H1 (cell line): ENCODE results near the gene GNG12. TPM values are rescaled to one million over a fixed set of nuclear protein-coding genes. Genes with fewer than 3 reads are reported as not detected.

Experiments
- ASH2L ChIP-seq: fragments of 200-600, 300-600 bp; sonication (generic); IDR thresholded peaks from one replicate; pipeline ENCODE4 v1.7.1; 2017; ENCODE audit warnings: low read length
- EGR1 ChIP-seq: IDR thresholded peaks from 2 replicates; pipeline ENCODE4 v1.6.1; 2011; ENCODE audit warnings: low read depth, low read length, borderline replicate concordance
- HDAC2 ChIP-seq, 2 experiments: fragments of 300-600 bp in 1 of 2; sonication (generic) in 1 of 2; IDR thresholded peaks; 2 replicates each; pipeline ENCODE4 v1.6.1; 2011 to 2012; ENCODE audit warnings: low read depth in 2 of 2, low read length in 2 of 2, mild to moderate bottlenecking in 2 of 2, moderate library complexity in 2 of 2, borderline replicate concordance in 1 of 2, inconsistent platforms in 1 of 2
- MAFK ChIP-seq: IDR thresholded peaks from 2 replicates; pipeline ENCODE4 v1.6.1; 2012; ENCODE audit warnings: low read depth, mild to moderate bottlenecking, improper control_type of control experiment, low read length
- PHF8 ChIP-seq: fragments of 200-600 bp; sonication (generic); conservative IDR thresholded peaks from 2 replicates; pipeline ENCODE4 v1.7.1; 2012; ENCODE audit warnings: low read depth, mild to moderate bottlenecking, inconsistent platforms, low read length, moderate library complexity
- POLR2AphosphoS5 ChIP-seq: IDR thresholded peaks from 2 replicates; pipeline ENCODE4 v1.6.1; 2011; ENCODE audit warnings: low read depth, low read length
- SIN3A ChIP-seq, 2 experiments: IDR thresholded peaks in 1 of 2; conservative IDR thresholded peaks in 1 of 2; 2 replicates each; pipeline ENCODE4 v1.6.1; 2011 to 2012; ENCODE audit warnings: low read length in 2 of 2, improper control_type of control experiment in 1 of 2, low read depth in 1 of 2, mild to moderate bottlenecking in 1 of 2
- polyA plus RNA-seq, 7 experiments: library from polyadenylated mRNA; depleted of rRNA in 3 of 7; stranded (reverse) in 5 of 7; unstranded in 2 of 7; fragments of >200 nt in 5 of 7; fragments of 200-250 nt in 2 of 7; gene quantifications; 1 replicate in 5 of 7; 2 replicates in 1 of 7; 4 replicates in 1 of 7; pipeline versions ENCODE4 v1.2.1 to v1.2.3, GENCODE V29; 2011 to 2013; ENCODE audit warnings: missing spikeins in 2 of 7, mixed read lengths in 2 of 7
- total RNA-seq: library from RNA; stranded (reverse); fragmentation: NEBNext Ultra II Directional; extraction: Animal tissue kit (Norgen Biotek cat#: 25700); gene quantifications from 2 replicates; pipeline ENCODE4 v1.2.1, GENCODE V29; 2021
- TF ChIP-seq, protein P1 (sequence below): fragments of 300-600 bp; sonication (generic); IDR thresholded peaks from 2 replicates; pipeline ENCODE4 v1.7.1; 2012; ENCODE audit warnings: low read length, moderate library complexity, mild to moderate bottlenecking, inconsistent platforms; ENCODE audit not compliant: insufficient replicate concordance

The GNG12 gene
- total and polyA plus RNA-seq, 2 of the 8 experiments (the other 6 are each of a cell fraction or from before 2014, with no cell fraction given) = 11.4 to 35.8 TPM

DNA sequence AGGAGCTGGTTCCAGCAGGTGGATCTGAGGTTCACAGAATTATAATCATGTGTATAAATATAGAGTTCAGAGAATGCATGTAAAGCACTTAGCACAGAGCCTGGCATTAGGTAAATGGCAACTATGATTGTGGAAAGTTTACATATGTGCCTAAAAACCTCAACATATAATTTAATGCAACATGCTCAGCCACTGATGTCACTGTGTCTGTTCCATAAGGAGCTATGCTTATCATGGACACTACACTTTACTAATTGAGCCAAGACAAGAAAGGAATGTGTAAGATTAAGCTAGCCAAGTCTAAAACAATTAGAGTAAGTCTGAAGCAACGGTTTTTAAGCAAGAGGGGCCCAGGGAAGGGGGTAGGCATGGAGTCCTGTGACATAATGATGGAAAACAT is 61.5 kb downstream of the GNG12 start (continued):
- TF ChIP-seq, protein P1, sequence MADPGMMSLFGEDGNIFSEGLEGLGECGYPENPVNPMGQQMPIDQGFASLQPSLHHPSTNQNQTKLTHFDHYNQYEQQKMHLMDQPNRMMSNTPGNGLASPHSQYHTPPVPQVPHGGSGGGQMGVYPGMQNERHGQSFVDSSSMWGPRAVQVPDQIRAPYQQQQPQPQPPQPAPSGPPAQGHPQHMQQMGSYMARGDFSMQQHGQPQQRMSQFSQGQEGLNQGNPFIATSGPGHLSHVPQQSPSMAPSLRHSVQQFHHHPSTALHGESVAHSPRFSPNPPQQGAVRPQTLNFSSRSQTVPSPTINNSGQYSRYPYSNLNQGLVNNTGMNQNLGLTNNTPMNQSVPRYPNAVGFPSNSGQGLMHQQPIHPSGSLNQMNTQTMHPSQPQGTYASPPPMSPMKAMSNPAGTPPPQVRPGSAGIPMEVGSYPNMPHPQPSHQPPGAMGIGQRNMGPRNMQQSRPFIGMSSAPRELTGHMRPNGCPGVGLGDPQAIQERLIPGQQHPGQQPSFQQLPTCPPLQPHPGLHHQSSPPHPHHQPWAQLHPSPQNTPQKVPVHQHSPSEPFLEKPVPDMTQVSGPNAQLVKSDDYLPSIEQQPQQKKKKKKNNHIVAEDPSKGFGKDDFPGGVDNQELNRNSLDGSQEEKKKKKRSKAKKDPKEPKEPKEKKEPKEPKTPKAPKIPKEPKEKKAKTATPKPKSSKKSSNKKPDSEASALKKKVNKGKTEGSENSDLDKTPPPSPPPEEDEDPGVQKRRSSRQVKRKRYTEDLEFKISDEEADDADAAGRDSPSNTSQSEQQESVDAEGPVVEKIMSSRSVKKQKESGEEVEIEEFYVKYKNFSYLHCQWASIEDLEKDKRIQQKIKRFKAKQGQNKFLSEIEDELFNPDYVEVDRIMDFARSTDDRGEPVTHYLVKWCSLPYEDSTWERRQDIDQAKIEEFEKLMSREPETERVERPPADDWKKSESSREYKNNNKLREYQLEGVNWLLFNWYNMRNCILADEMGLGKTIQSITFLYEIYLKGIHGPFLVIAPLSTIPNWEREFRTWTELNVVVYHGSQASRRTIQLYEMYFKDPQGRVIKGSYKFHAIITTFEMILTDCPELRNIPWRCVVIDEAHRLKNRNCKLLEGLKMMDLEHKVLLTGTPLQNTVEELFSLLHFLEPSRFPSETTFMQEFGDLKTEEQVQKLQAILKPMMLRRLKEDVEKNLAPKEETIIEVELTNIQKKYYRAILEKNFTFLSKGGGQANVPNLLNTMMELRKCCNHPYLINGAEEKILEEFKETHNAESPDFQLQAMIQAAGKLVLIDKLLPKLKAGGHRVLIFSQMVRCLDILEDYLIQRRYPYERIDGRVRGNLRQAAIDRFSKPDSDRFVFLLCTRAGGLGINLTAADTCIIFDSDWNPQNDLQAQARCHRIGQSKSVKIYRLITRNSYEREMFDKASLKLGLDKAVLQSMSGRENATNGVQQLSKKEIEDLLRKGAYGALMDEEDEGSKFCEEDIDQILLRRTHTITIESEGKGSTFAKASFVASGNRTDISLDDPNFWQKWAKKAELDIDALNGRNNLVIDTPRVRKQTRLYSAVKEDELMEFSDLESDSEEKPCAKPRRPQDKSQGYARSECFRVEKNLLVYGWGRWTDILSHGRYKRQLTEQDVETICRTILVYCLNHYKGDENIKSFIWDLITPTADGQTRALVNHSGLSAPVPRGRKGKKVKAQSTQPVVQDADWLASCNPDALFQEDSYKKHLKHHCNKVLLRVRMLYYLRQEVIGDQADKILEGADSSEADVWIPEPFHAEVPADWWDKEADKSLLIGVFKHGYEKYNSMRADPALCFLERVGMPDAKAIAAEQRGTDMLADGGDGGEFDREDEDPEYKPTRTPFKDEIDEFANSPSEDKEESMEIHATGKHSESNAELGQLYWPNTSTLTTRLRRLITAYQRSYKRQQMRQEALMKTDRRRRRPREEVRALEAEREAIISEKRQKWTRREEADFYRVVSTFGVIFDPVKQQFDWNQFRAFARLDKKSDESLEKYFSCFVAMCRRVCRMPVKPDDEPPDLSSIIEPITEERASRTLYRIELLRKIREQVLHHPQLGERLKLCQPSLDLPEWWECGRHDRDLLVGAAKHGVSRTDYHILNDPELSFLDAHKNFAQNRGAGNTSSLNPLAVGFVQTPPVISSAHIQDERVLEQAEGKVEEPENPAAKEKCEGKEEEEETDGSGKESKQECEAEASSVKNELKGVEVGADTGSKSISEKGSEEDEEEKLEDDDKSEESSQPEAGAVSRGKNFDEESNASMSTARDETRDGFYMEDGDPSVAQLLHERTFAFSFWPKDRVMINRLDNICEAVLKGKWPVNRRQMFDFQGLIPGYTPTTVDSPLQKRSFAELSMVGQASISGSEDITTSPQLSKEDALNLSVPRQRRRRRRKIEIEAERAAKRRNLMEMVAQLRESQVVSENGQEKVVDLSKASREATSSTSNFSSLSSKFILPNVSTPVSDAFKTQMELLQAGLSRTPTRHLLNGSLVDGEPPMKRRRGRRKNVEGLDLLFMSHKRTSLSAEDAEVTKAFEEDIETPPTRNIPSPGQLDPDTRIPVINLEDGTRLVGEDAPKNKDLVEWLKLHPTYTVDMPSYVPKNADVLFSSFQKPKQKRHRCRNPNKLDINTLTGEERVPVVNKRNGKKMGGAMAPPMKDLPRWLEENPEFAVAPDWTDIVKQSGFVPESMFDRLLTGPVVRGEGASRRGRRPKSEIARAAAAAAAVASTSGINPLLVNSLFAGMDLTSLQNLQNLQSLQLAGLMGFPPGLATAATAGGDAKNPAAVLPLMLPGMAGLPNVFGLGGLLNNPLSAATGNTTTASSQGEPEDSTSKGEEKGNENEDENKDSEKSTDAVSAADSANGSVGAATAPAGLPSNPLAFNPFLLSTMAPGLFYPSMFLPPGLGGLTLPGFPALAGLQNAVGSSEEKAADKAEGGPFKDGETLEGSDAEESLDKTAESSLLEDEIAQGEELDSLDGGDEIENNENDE = no peak
- no peak for TF ChIP-seq MAFK
- no peak for TF ChIP-seq POLR2AphosphoS5
- no peak for TF ChIP-seq ASH2L
- no peak for TF ChIP-seq PHF8
- no peak for TF ChIP-seq SIN3A (conservative IDR thresholded peaks at IDR 0.05 in 1 of 2, IDR thresholded peaks at IDR 0.05 in 1 of 2; ENCODE audit: low read depth in 1 of 2, low read length in 2 of 2)
- TF ChIP-seq EGR1 = no peak
- TF ChIP-seq HDAC2 (IDR thresholded peaks at IDR 0.05; ENCODE audit: borderline replicate concordance in 1 of 2, low read depth in 2 of 2, low read length in 2 of 2) = no peak
